HepG2 (cell line): ENCODE results near the gene ZNF687. TPM values are rescaled to one million over a fixed set of nuclear protein-coding genes. Genes with fewer than 3 reads are reported as not detected.

Experiments used
- ATRX ChIP-seq: sonication (generic); formaldehyde crosslinking; IDR thresholded peaks from 2 replicates; pipeline ENCODE4 v1.4.0; 2020; ENCODE audit warnings: missing genetic modification reagents, borderline replicate concordance
- FOSL1 ChIP-seq: sonication (generic); formaldehyde crosslinking; IDR thresholded peaks from 2 replicates; pipeline ENCODE4 v1.9.0; 2021; ENCODE audit warnings: missing genetic modification reagents, borderline replicate concordance
- GATA4 ChIP-seq: sonication (generic); IDR thresholded peaks from 2 replicates; pipeline ENCODE4 v1.6.1; 2016; ENCODE audit warnings: antibody characterized with exemption, low read depth, borderline replicate concordance
- HOXA9 ChIP-seq: sonication (generic); formaldehyde crosslinking; IDR thresholded peaks from 2 replicates; pipeline ENCODE4 v1.8.1; 2022; ENCODE audit warnings: missing genetic modification reagents, mild to moderate bottlenecking, moderate library complexity, borderline replicate concordance
- MAFF ChIP-seq: IDR thresholded peaks from 2 replicates; pipeline ENCODE4 v1.6.1; 2011; ENCODE audit warnings: low read depth, low read length, improper control_type of control experiment
- MTA3 ChIP-seq: sonication (generic); formaldehyde crosslinking; IDR thresholded peaks from 2 replicates; pipeline ENCODE4 v1.4.0; 2020; ENCODE audit warnings: missing genetic modification reagents
- U2AF2 ChIP-seq: fragments of 200-400 bp; formaldehyde crosslinking; IDR thresholded peaks from 2 replicates; pipeline ENCODE4 v1.6.1; 2017; ENCODE audit warnings: low read depth, mild to moderate bottlenecking, low read length
- ZEB1 ChIP-seq: IDR thresholded peaks from 2 replicates; pipeline ENCODE4 v1.6.1; 2012; ENCODE audit warnings: mild to moderate bottlenecking, low read depth, inconsistent platforms; ENCODE audit not compliant: insufficient replicate concordance
- ZFP36L2 ChIP-seq: sonication (generic); formaldehyde crosslinking; IDR thresholded peaks from 2 replicates; pipeline ENCODE4 v1.4.0; 2020; ENCODE audit warnings: missing genetic modification reagents
- ZNF253 ChIP-seq: sonication (generic); formaldehyde crosslinking; IDR thresholded peaks from 2 replicates; pipeline ENCODE4 v1.8.0; 2022; ENCODE audit warnings: mild to moderate bottlenecking, missing genetic modification reagents, borderline replicate concordance
- ZNF335 ChIP-seq: sonication (generic); formaldehyde crosslinking; IDR thresholded peaks from 2 replicates; pipeline ENCODE4 v1.4.0; 2020; ENCODE audit warnings: missing genetic modification reagents
- ZNF619 ChIP-seq: sonication (generic); formaldehyde crosslinking; IDR thresholded peaks from 2 replicates; pipeline ENCODE4 v1.4.0; 2020; ENCODE audit warnings: mild to moderate bottlenecking, missing genetic modification reagents
- ZNF709 ChIP-seq: sonication (generic); formaldehyde crosslinking; IDR thresholded peaks from 2 replicates; pipeline ENCODE4 v1.5.0; 2020; ENCODE audit warnings: mild to moderate bottlenecking, missing genetic modification reagents
- ZNF75D ChIP-seq: sonication (generic); formaldehyde crosslinking; IDR thresholded peaks from 2 replicates; pipeline ENCODE4 v1.8.1; 2023; ENCODE audit warnings: missing genetic modification reagents, mild to moderate bottlenecking, borderline replicate concordance
- ZNF772 ChIP-seq: sonication (generic); formaldehyde crosslinking; IDR thresholded peaks from 2 replicates; pipeline ENCODE4 v1.5.0; 2020; ENCODE audit warnings: mild to moderate bottlenecking, missing genetic modification reagents
- ZNF891 ChIP-seq: sonication (generic); formaldehyde crosslinking; IDR thresholded peaks from 2 replicates; pipeline ENCODE4 v1.5.0; 2020; ENCODE audit warnings: mild to moderate bottlenecking, missing genetic modification reagents
- ZZZ3 ChIP-seq: sonication (generic); formaldehyde crosslinking; IDR thresholded peaks from 2 replicates; pipeline ENCODE4 v1.4.0; 2020; ENCODE audit warnings: missing genetic modification reagents, mild to moderate bottlenecking, borderline replicate concordance
- polyA plus RNA-seq, 8 experiments: library from polyadenylated mRNA; depleted of rRNA in 3 of 8; stranded (reverse) in 7 of 8; unstranded in 1 of 8; fragments of >200 nt; fragmentation: Illumina TruSeq in 4 of 8; extraction: Trizol in 4 of 8; gene quantifications; 2 replicates each; pipeline versions ENCODE4 v1.2.1 to v1.2.3, GENCODE V29; 2011 to 2016; ENCODE audit warnings: low read depth in 4 of 8, missing spikeins in 1 of 8, mixed read lengths in 1 of 8; ENCODE audit not compliant: insufficient read depth in 1 of 8
- total RNA-seq, 5 experiments: library from RNA; depleted of rRNA; stranded (reverse); fragments of >200 nt; fragmentation: Illumina TruSeq; extraction: Trizol; gene quantifications; 2 replicates each; pipeline ENCODE4 v1.2.3, GENCODE V29; 2016; ENCODE audit warnings: low read depth in 1 of 5
- TF ChIP-seq, protein P1 (sequence below): sonication (generic); formaldehyde crosslinking; IDR thresholded peaks from 2 replicates; pipeline ENCODE4 v1.8.0; 2023; ENCODE audit warnings: mild to moderate bottlenecking, missing genetic modification reagents
- TF ChIP-seq, protein P2 (sequence below): sonication (generic); formaldehyde crosslinking; IDR thresholded peaks from 2 replicates; pipeline ENCODE4 v1.5.1; 2020; ENCODE audit warnings: mild to moderate bottlenecking, moderate library complexity, missing genetic modification reagents
- TF ChIP-seq, protein P3 (sequence below): IDR thresholded peaks from 2 replicates; pipeline ENCODE4 v1.6.1; 2018; ENCODE audit warnings: missing genetic modification reagents, mild to moderate bottlenecking, missing compliant biosample characterization
- TF ChIP-seq, protein P4 (sequence below): IDR thresholded peaks from 2 replicates; pipeline ENCODE4 v1.6.1; 2016; ENCODE audit warnings: missing genetic modification reagents, missing compliant biosample characterization
- TF ChIP-seq, protein P5 (sequence below): sonication (generic); formaldehyde crosslinking; IDR thresholded peaks from 2 replicates; pipeline ENCODE4 v1.4.0; 2020; ENCODE audit warnings: mild to moderate bottlenecking, missing genetic modification reagents

Gene ZNF687
- total and polyA plus RNA-seq, 2 of the 13 experiments (the other 11 are each of a cell fraction or from before 2014, with no cell fraction given), result 14.1 to 16.5 TPM

DNA sequence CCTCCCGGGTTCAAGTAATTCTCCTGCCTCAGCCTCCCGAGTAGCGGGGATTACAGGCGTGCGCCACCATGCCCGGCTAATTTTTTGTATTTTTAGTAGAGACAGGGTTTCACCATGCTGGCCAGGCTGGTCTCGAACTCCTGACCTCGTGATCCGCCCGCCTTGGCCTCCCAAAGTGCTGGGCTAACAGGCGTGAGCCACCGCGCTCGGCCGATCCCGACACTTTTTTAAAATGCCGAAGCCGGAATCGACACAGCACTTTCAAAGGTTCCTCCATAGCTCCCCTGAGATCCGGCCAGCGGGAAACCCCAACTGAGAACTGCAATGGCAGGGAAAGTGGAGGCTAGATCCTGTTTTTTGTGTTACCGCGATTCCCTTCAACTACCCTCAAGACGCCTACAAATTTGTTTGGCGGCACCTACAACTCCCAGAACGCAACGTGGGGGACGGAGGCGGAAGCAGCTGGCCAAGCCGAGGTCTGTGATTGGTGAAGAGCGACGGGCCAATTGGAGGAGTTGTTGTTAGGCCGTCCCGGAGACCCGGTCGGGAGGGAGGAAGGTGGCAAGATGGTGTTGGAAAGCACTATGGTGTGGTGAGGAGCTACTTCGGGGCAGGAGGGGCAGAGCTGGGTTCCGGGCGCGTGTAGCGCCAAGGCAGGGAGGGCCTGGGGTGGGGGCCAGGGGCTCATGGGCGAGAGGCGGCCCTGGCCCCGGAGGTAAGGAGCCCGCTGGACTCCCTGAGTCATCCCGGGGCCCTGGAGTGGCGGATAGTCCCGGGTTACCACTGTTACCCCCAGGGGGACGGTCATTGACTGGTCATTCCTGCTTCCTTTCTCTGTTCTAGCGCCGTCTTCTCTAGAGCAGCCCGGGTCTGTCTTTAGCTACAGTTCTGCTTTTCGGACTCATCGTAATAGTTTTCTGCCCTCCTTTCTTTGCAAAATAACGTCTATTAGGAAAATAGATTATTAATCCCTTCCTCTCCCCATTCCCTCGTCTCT lies 27.6 kb upstream of the ZNF687 start, which contains the start of gene PSMD4 (continued):
- TF ChIP-seq, protein P1, sequence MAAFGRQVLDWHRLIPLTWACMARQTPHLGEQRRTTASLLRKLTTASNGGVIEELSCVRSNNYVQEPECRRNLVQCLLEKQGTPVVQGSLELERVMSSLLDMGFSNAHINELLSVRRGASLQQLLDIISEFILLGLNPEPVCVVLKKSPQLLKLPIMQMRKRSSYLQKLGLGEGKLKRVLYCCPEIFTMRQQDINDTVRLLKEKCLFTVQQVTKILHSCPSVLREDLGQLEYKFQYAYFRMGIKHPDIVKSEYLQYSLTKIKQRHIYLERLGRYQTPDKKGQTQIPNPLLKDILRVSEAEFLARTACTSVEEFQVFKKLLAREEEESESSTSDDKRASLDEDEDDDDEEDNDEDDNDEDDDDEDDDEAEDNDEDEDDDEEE (CRISPR knock-in tag), result no peak
- TF ChIP-seq, protein P2, sequence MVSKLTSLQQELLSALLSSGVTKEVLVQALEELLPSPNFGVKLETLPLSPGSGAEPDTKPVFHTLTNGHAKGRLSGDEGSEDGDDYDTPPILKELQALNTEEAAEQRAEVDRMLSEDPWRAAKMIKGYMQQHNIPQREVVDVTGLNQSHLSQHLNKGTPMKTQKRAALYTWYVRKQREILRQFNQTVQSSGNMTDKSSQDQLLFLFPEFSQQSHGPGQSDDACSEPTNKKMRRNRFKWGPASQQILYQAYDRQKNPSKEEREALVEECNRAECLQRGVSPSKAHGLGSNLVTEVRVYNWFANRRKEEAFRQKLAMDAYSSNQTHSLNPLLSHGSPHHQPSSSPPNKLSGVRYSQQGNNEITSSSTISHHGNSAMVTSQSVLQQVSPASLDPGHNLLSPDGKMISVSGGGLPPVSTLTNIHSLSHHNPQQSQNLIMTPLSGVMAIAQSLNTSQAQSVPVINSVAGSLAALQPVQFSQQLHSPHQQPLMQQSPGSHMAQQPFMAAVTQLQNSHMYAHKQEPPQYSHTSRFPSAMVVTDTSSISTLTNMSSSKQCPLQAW (CRISPR knock-in tag), result peak; percentile 55; the same call in 1 of the 2 replicates
- TF ChIP-seq ZNF75D (CRISPR knock-in tag) (no peak), ZNF619 (CRISPR knock-in tag) (peak; percentile 36; the same call in 1 of the 2 replicates), ZEB1 (no peak), ATRX (CRISPR knock-in tag) (no peak), ZZZ3 (CRISPR knock-in tag) (no peak), MAFF (no peak), ZNF891 (CRISPR knock-in tag) (peak; percentile 83), ZNF772 (CRISPR knock-in tag) (peak; percentile 67; the same call in 1 of the 2 replicates), FOSL1 (CRISPR knock-in tag) (no peak), MTA3 (CRISPR knock-in tag) (no peak), ZFP36L2 (CRISPR knock-in tag) (no peak), ZNF709 (CRISPR knock-in tag) (peak; percentile 35; the same call in 1 of the 2 replicates), HOXA9 (no peak), GATA4 (0 out of 2 replicates have a peak, but pooled peaks have one; percentile 39), U2AF2 (peak; percentile 52; the same call in 1 of the 2 replicates), ZNF253 (CRISPR knock-in tag) (no peak), ZNF335 (CRISPR knock-in tag) (peak; percentile 90)
- TF ChIP-seq, protein P3, sequence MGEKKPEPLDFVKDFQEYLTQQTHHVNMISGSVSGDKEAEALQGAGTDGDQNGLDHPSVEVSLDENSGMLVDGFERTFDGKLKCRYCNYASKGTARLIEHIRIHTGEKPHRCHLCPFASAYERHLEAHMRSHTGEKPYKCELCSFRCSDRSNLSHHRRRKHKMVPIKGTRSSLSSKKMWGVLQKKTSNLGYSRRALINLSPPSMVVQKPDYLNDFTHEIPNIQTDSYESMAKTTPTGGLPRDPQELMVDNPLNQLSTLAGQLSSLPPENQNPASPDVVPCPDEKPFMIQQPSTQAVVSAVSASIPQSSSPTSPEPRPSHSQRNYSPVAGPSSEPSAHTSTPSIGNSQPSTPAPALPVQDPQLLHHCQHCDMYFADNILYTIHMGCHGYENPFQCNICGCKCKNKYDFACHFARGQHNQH (CRISPR knock-in tag), result peak; percentile 58; the same call in 1 of the 2 replicates
- TF ChIP-seq, protein P4, sequence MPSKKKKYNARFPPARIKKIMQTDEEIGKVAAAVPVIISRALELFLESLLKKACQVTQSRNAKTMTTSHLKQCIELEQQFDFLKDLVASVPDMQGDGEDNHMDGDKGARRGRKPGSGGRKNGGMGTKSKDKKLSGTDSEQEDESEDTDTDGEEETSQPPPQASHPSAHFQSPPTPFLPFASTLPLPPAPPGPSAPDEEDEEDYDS (CRISPR knock-in tag), result peak; percentile 35; the same call in 1 of the 2 replicates
- TF ChIP-seq, protein P5, sequence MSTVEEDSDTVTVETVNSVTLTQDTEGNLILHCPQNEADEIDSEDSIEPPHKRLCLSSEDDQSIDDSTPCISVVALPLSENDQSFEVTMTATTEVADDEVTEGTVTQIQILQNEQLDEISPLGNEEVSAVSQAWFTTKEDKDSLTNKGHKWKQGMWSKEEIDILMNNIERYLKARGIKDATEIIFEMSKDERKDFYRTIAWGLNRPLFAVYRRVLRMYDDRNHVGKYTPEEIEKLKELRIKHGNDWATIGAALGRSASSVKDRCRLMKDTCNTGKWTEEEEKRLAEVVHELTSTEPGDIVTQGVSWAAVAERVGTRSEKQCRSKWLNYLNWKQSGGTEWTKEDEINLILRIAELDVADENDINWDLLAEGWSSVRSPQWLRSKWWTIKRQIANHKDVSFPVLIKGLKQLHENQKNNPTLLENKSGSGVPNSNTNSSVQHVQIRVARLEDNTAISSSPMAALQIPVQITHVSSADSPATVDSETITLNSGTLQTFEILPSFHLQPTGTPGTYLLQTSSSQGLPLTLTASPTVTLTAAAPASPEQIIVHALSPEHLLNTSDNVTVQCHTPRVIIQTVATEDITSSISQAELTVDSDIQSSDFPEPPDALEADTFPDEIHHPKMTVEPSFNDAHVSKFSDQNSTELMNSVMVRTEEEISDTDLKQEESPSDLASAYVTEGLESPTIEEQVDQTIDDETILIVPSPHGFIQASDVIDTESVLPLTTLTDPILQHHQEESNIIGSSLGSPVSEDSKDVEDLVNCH, result no peak
